Esophagus muscularis mucosa (tissue), 3 donors: Measurements from ENCODE around the gene NAV2.

Source experiments
- CTCF ChIP-seq, 3 experiments: fragments of 200-600 bp in 2 of 3; fragments of 450-650 bp in 1 of 3; sonication (generic) in 2 of 3; IDR thresholded peaks; one replicate each; pipeline ENCODE4 v1.5.1; 2017 to 2019; ENCODE audit warnings: antibody characterized with exemption in 3 of 3, mild to moderate bottlenecking in 2 of 3, moderate library complexity in 1 of 3
- POLR2AphosphoS5 ChIP-seq, 2 donors: sonication (generic); formaldehyde crosslinking; IDR thresholded peaks; one replicate each; pipeline ENCODE4 v1.6.1; 2017; ENCODE audit warnings: antibody characterized with exemption in 2 of 2

- TF ChIP-seq CTCF (IDR thresholded peaks at IDR 0.05), result no peak
- no peak for TF ChIP-seq POLR2AphosphoS5 (IDR thresholded peaks at IDR 0.05)
These were observed 308.1 kb downstream of the NAV2 start for GRCh38 chr11:20020716-20021115.
